Heart right ventricle (tissue), 16 donors: Measurements from ENCODE around the gene CLPTM1L. TPM values are rescaled to one million over a fixed set of nuclear protein-coding genes. Genes with fewer than 3 reads are reported as not detected.
"Not testable (repeated sequence)": the region's sequence is repeated elsewhere in the genome, so short reads cannot be mapped to it uniquely, and the experiment has no call there.

ENCODE experiments used
- ATAC-seq, 8 donors: fragments of 200-7000 bp; cut with Tn5 transposase; one replicate each; pipeline ENCODE4 v1.9.1; 2020; ENCODE audit warnings: mild to moderate bottlenecking in 8 of 8, moderate library complexity in 8 of 8, moderate number of reproducible peaks in 1 of 8
- DNase-seq, 2 donors: peaks; one replicate each; pipeline ENCODE4 v3.0.0-alpha.2; 2020
- H3K27ac ChIP-seq, 10 donors: fragments of 200-600 bp; sonication (generic) in 2 of 10; one replicate each; pipeline versions ENCODE4 v1.5.0 to v1.8.0; 2020 to 2022; ENCODE audit warnings: mild to moderate bottlenecking in 3 of 10
- H3K27me3 ChIP-seq, 7 donors: fragments of 200-600 bp; one replicate each; pipeline ENCODE4 v1.8.0; 2021 to 2022; ENCODE audit warnings: mild to moderate bottlenecking in 2 of 7
- H3K36me3 ChIP-seq, 9 donors: fragments of 200-600 bp; sonication (generic) in 1 of 9; one replicate each; pipeline versions ENCODE4 v1.5.0 to v1.8.0; 2020 to 2022; ENCODE audit warnings: mild to moderate bottlenecking in 2 of 9
- H3K4me1 ChIP-seq, 9 donors: fragments of 200-600 bp; sonication (generic) in 1 of 9; one replicate each; pipeline versions ENCODE4 v1.5.0 to v1.8.0; 2020 to 2022; ENCODE audit warnings: mild to moderate bottlenecking in 4 of 9
- H3K4me3 ChIP-seq, 10 donors: fragments of 200-600 bp; sonication (generic) in 2 of 10; one replicate each; pipeline versions ENCODE4 v1.5.0 to v1.8.0; 2020 to 2022; ENCODE audit warnings: mild to moderate bottlenecking in 7 of 10, moderate library complexity in 2 of 10
- H3K9me3 ChIP-seq, 11 donors: fragments of 200-600 bp in 10 of 11; sonication (generic) in 2 of 11; one replicate each; pipeline versions ENCODE4 v1.5.0 to v1.8.0; 2013 to 2022; ENCODE audit warnings: mild to moderate bottlenecking in 2 of 11, control low read depth in 1 of 11, moderate library complexity in 1 of 11
- CTCF ChIP-seq, 9 donors: fragments of 200-600 bp; sonication (generic) in 2 of 9; IDR thresholded peaks; one replicate each; pipeline versions ENCODE4 v1.5.0 to v1.8.0; 2021 to 2022; ENCODE audit warnings: antibody characterized with exemption in 9 of 9, mild to moderate bottlenecking in 5 of 9, moderate library complexity in 1 of 9
- WGBS, 2 donors: extraction: QIAGEN DNeasy Blood & Tissue Kit; methylation state at CpG; one replicate each; pipeline ENCODE4 v1.1.7; 2013; ENCODE audit warnings: inconsistent platforms in 1 of 2; 5-methylcytosine and 5-hydroxymethylcytosine counted together
- intact Hi-C, 10 donors: fragments of 100-400 bp; cut with DNase I; formaldehyde crosslinking; loops; one replicate each; pipeline versions ENCODE4 v1.11.1 to v1.14.2; 2022
- polyA plus RNA-seq, 2 donors: library from polyadenylated mRNA; stranded (reverse); fragments of 200-250 nt; gene quantifications; one replicate each; pipeline ENCODE4 v1.2.3, GENCODE V29; 2013
- total RNA-seq, 10 donors: library from RNA; stranded (reverse); fragmentation: NEBNext Ultra II Directional in 3 of 10; extraction: Animal tissue kit (Norgen Biotek cat#: 25700) in 3 of 10; gene quantifications; one replicate each; pipeline versions ENCODE4 v1.2.1 to v1.2.4, GENCODE V29; 2021 to 2023
- donor health status: Arrhythmogenic right ventricular cardiomyopathy.
- donor health status: ischemic (EF 13 %, LVEDD 7.1; RV severe dilation, severe dysfunction).
- donor health status: healthy with polysubstance abuse.
- donor health status: DM: no; HTN: yes; CAD: no.
- donor health status: DM: no; HTN: no; CAD: no.
- donor health status: ischemic (EF 25% LVEDD 6.9; RV normal size, moderate dysfunction).
- donor health status: ischemic (EF 25% LVEDD 5.7; RV mildly dilated, moderate dysfunction).
- donor health status: healthy.
- donor health status: DM: yes; HTN: yes; CAD: no.
- donor health status: Ischemic cardiomyopathy.
- donor health status: ischemic (EF 35%, LVEDD 5.7; RV mildly dilated, moderate dysfunction).
- donor health status: nonischemic (EF 11% LVEDD 7.7; RV severe dilation, severe dysfunction).
- donor health status: DM: yes; HTN: yes; CAD: no.
- donor health status: PGD.
- donor health status: ischemic (EF 29% LVEDD 5.4; RV normal size, mild dysfunction).
- donor health status: nonischemic (EF 23%, LVEDD 6.1; RV moderate dilation, normal function).

Gene CLPTM1L
- total and polyA plus RNA-seq, 12 donors, result 21.5 to 78.0 (median 32.5) TPM

- Histone ChIP-seq H3K4me1 (peaks cover 0 to 6% (median 0%) of the 10 kb centered on the region in 9 donors), H3K27me3 (peaks cover 0 to 52% (median 51%) of the 10 kb centered on the region in 7 donors), H3K27ac (no peak overlapping the region), H3K36me3 (no peaks in the 10 kb centered on the region), H3K9me3 (peaks cover 0 to 11% (median 0%) of the 10 kb centered on the region in 11 donors), H3K4me3 (no peak overlapping the region)
- no peak for DNase-seq
- 83 to 84% methylated on average over 24 of the region's 24 CpGs for WGBS, 2 donors
- ATAC-seq, result no peak
- TF ChIP-seq CTCF (IDR thresholded peaks at IDR 0.05), result no peak
- intact Hi-C loops, result no loop called here
Measured at GRCh38 chr5:1291611-1292080, 53.3 kb downstream of the CLPTM1L start.

GRCh38 chr5:1290956-1291355 lies 53.9 kb downstream of the CLPTM1L start:
- ATAC-seq, H3K4me1 ChIP-seq, H3K4me3 ChIP-seq, intact Hi-C loops, H3K27ac ChIP-seq, DNase-seq, H3K36me3 ChIP-seq: not testable (repeated sequence)
- H3K27me3 ChIP-seq, result peaks cover 0 to 45% (median 44%) of the 10 kb centered on the region in 7 donors
- H3K9me3 ChIP-seq, result peaks cover 0 to 11% (median 0%) of the 10 kb centered on the region in 11 donors
- WGBS, 2 donors, result 80 to 85% methylated on average over 24 of the region's 24 CpGs

GRCh38 chr5:1289559-1289958 lies 55.3 kb downstream of the CLPTM1L start:
- Histone ChIP-seq H3K27me3 (peaks cover 0 to 31% (median 30%) of the 10 kb centered on the region in 7 donors), H3K9me3 (peaks cover 0 to 11% (median 0%) of the 10 kb centered on the region in 11 donors)
- H3K27ac ChIP-seq, ATAC-seq, DNase-seq, H3K36me3 ChIP-seq, intact Hi-C loops, H3K4me1 ChIP-seq, H3K4me3 ChIP-seq: not testable (repeated sequence)
- 87% methylated on average over 13 to 16 of the region's 32 CpGs for whole genome bisulfite sequencing, 2 donors

- no peak overlapping the region for H3K4me3 ChIP-seq
- TF ChIP-seq CTCF (IDR thresholded peaks at IDR 0.05), result no peak
- intact Hi-C loops, result no loop called here
- no peak for ATAC-seq
- H3K36me3 ChIP-seq, result no peaks in the 10 kb centered on the region
- 88 to 92% methylated on average over 37 of the region's 37 CpGs for WGBS, 2 donors
- H3K4me1 ChIP-seq, result no peaks in the 10 kb centered on the region
- H3K27ac ChIP-seq, result no peak overlapping the region
- DNase-seq, result no peak
- H3K27me3 ChIP-seq, result peaks cover 0 to 22% (median 22%) of the 10 kb centered on the region in 7 donors
- H3K9me3 ChIP-seq, result peaks cover 0 to 11% (median 0%) of the 10 kb centered on the region in 11 donors
Measured at GRCh38 chr5:1288439-1289335, 56.2 kb downstream of the CLPTM1L start.

GRCh38 chr5:1285883-1286291 lies 59.0 kb downstream of the CLPTM1L start:
- Histone ChIP-seq H3K27ac (no peak overlapping the region), H3K9me3 (peaks cover 0 to 11% (median 0%) of the 10 kb centered on the region in 11 donors), H3K4me1 (no peaks in the 10 kb centered on the region), H3K27me3 (no peaks in the 10 kb centered on the region), H3K4me3 (no peak overlapping the region), H3K36me3 (no peaks in the 10 kb centered on the region)
- DNase-seq, result no peak
- intact Hi-C loops, result no loop called here
- TF ChIP-seq CTCF (IDR thresholded peaks at IDR 0.05), result no peak
- ATAC-seq, result no peak
- 89% methylated on average over 25 of the region's 25 CpGs for WGBS, 2 donors
